Measurements from ENCODE around the gene LRIF1. TPM values are rescaled to one million over a fixed set of nuclear protein-coding genes. Genes with fewer than 3 reads are reported as not detected.

The LRIF1 gene
- total RNA-seq, 4 donors from 2014 or later, result 5.1 to 9.5 (median 5.6) TPM

DNA sequence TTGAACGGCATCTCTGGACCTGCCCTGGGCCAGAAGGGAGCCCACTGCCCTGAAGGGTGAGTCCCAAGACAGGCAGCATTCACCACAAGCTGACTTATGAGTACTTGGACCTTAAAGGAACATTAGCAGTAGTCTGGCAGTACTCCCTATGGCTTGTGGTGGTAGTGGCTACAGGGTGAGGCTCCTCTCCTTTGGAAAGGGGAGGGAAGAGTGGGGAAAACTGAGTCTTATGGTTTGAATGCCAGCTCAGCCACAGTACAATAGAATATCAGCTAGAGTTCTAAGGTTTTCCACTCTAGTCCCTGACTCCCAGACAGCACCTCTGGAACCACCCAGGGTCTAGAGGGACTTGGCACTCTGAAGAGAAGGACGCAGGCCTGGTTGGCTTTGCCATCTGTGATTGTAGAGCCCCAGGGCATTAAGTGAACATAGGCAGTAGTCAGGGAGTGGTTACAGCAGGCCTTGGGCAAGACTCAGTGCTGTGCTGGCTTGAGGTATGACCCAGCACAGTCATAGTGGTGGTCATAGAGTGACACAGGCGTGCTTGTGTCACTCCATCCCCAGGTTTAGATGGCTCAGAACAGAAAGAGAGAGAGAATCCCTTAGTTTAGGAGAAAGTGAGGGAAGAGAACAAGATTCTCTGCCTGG is 59.7 kb downstream of the LRIF1 start:
- Histone ChIP-seq H3K36me3 (no peaks in the 10 kb centered on the region), H3K27ac (no peak overlapping the region), H3K4me3 (no peak overlapping the region), H3K4me1 (no peaks in the 10 kb centered on the region), H3K9me3 (no peaks in the 10 kb centered on the region), H3K27me3 (no peaks in the 10 kb centered on the region)
- intact Hi-C loops (cut with DNase I), result no loop called here
- no peak for DNase-seq
- 59 to 63% methylated on average over 3 of the region's 3 CpGs for WGBS, 2 donors
- TF ChIP-seq POLR2A (IDR thresholded peaks at IDR 0.05), result no peak
- TF ChIP-seq, protein P1, sequence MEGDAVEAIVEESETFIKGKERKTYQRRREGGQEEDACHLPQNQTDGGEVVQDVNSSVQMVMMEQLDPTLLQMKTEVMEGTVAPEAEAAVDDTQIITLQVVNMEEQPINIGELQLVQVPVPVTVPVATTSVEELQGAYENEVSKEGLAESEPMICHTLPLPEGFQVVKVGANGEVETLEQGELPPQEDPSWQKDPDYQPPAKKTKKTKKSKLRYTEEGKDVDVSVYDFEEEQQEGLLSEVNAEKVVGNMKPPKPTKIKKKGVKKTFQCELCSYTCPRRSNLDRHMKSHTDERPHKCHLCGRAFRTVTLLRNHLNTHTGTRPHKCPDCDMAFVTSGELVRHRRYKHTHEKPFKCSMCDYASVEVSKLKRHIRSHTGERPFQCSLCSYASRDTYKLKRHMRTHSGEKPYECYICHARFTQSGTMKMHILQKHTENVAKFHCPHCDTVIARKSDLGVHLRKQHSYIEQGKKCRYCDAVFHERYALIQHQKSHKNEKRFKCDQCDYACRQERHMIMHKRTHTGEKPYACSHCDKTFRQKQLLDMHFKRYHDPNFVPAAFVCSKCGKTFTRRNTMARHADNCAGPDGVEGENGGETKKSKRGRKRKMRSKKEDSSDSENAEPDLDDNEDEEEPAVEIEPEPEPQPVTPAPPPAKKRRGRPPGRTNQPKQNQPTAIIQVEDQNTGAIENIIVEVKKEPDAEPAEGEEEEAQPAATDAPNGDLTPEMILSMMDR (IDR thresholded peaks at IDR 0.05), result no peak

DNA sequence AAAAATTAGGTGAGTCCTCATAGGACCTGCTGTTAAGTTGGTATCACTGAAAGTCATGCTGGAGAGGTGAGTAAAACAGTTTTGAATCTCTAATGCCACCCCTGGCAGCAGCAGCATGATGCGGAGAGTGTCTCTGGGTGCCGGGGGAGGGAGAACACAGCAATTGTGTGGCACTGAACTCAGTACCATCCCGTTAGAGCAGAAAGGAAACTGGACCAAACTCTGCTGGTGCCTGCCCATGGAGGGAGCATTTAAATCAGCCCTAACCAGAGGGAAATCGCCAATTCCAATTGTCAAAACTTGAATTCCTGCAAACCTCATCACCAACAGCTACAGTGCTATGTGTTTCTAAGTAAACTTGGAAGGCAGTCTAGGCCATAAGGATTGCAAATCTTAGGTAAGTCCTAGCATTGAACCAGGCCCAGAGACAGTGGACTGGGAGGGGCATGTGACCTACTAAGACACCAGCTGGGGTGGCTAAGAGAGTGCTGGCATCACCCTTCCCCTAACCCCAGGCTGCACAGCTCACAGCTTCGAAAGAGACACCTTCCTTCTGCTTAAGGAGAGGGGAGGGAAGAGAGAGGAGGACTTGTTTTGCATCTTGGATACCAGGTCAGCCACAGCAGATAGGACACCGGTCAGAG is 60.8 kb downstream of the LRIF1 start:
- intact Hi-C loops (cut with DNase I), result no loop called here
- Histone ChIP-seq H3K9me3 (no peaks in the 10 kb centered on the region), H3K36me3 (no peaks in the 10 kb centered on the region), H3K27ac (no peak overlapping the region), H3K4me3 (no peak overlapping the region), H3K27me3 (no peaks in the 10 kb centered on the region), H3K4me1 (no peaks in the 10 kb centered on the region)
- no peak for DNase-seq
- WGBS, 2 donors, result 67 to 74% methylated on average over 4 to 6 of the region's 6 CpGs
- no peak for TF ChIP-seq POLR2A (IDR thresholded peaks at IDR 0.05)
- TF ChIP-seq, protein P1 (IDR thresholded peaks at IDR 0.05), result no peak

- DNase-seq, result no peak
- Histone ChIP-seq H3K9me3 (no peaks in the 10 kb centered on the region), H3K27ac (no peak overlapping the region), H3K4me1 (no peaks in the 10 kb centered on the region), H3K36me3 (no peaks in the 10 kb centered on the region), H3K27me3 (no peaks in the 10 kb centered on the region), H3K4me3 (no peak overlapping the region)
- TF ChIP-seq, protein P1 (IDR thresholded peaks at IDR 0.05), result no peak
- no peak for TF ChIP-seq POLR2A (IDR thresholded peaks at IDR 0.05)
- WGBS, 2 donors, result 88 to 92% methylated on average over 1 of the region's 1 CpG
- intact Hi-C loops (cut with DNase I), result no loop called here
Observed at GRCh38 chr1:110899458-110899843, 64.3 kb downstream of the LRIF1 start.

DNA sequence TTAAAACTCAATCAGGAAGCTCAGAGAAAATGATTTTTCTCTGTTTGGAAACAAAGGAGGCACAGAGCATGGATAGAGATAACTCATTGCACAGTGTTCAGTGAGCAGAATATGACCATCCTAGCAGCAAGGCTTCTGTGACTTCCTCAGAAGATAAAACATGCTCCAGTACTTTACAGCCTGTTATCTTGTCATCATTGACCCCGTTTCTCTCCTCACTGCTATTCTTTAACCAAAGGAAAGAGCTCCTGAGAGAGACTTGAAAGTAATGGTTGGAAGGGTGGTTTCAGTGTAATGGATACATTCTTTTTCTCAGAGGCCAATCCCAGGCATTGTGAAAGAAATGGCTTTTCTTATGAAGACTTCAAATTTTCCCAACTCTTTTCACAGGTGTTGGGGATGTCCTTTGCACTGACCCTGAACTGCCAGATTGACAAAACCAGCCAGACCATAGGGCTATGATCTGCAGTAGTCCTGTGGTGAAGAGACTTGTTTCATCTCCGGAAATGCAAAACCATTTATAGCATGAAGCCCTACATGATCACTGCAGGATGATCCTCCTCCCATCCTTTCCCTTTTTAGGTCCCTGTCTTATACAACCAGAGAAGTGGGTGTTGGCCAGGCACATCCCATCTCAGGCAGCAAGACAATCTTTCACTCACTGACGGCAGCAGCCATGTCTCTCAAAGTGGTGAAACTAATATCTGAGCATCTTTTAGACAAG is 64.8 kb downstream of the LRIF1 start:
- Histone ChIP-seq H3K36me3 (no peaks in the 10 kb centered on the region), H3K27ac (no peak overlapping the region), H3K9me3 (no peaks in the 10 kb centered on the region), H3K4me3 (no peak overlapping the region), H3K4me1 (no peaks in the 10 kb centered on the region), H3K27me3 (no peaks in the 10 kb centered on the region)
- TF ChIP-seq, protein P1 (IDR thresholded peaks at IDR 0.05), result no peak
- no peak for TF ChIP-seq POLR2A (IDR thresholded peaks at IDR 0.05)
- DNase-seq, result no peak
- intact Hi-C loops (cut with DNase I), result no loop called here
- 38 to 69% methylated on average over 2 to 3 of the region's 3 CpGs for WGBS, 2 donors

GRCh38 chr1:110897681-110898080 is 66.0 kb downstream of the LRIF1 start:
- Histone ChIP-seq H3K4me1 (no peaks in the 10 kb centered on the region), H3K36me3 (no peaks in the 10 kb centered on the region), H3K4me3 (no peak overlapping the region), H3K27ac (no peak overlapping the region), H3K9me3 (no peaks in the 10 kb centered on the region), H3K27me3 (no peaks in the 10 kb centered on the region)
- intact Hi-C loops (cut with DNase I), result no loop called here
- TF ChIP-seq, protein P1 (IDR thresholded peaks at IDR 0.05), result no peak
- no peak for TF ChIP-seq POLR2A (IDR thresholded peaks at IDR 0.05)
- DNase-seq, result no peak
- 70 to 77% methylated on average over 2 of the region's 2 CpGs for WGBS, 2 donors
